GM12865 (cell line): ENCODE data around the gene MAD1L1.
"Not testable (repeated sequence)": the region's sequence is repeated elsewhere in the genome, so short reads cannot be mapped to it uniquely, and the experiment has no call there.

Experiments used
- DNase-seq: peaks from one replicate; pipeline ENCODE4 v3.0.0; 2010; ENCODE audit warnings: low read depth
- H3K4me3 ChIP-seq: 2 replicates; pipeline ENCODE4 v1.5.1; 2011; ENCODE audit warnings: mild to moderate bottlenecking, low read depth, low read length, control low read depth
- CTCF ChIP-seq: IDR thresholded peaks from 2 replicates; pipeline ENCODE4 v1.5.1; 2011; ENCODE audit warnings: low read length, control low read depth, low read depth, inconsistent platforms; ENCODE audit not compliant: insufficient read depth; ENCODE audit errors: missing control alignments

Gene MAD1L1

GRCh38 chr7:1883031-1883761 is 349.5 kb downstream of the MAD1L1 start:
- no peak overlapping the region for H3K4me3 ChIP-seq
- no peak for DNase-seq
- TF ChIP-seq CTCF = no peak

GRCh38 chr7:1882451-1882850 is 350.3 kb downstream of the MAD1L1 start:
- DNase-seq = no peak
- H3K4me3 ChIP-seq = no peak overlapping the region
- no peak for TF ChIP-seq CTCF

- no peak for DNase-seq
- H3K4me3 ChIP-seq = no peak overlapping the region
- no peak for TF ChIP-seq CTCF
These were observed 350.8 kb downstream of the MAD1L1 start for GRCh38 chr7:1881946-1882345.

- H3K4me3 ChIP-seq = not testable (repeated sequence)
These were observed 356.1 kb downstream of the MAD1L1 start for GRCh38 chr7:1876641-1877040.

GRCh38 chr7:1875392-1876199 is 357.1 kb downstream of the MAD1L1 start:
- not testable (repeated sequence) for H3K4me3 ChIP-seq, DNase-seq

More at GRCh38 chr7:1876641-1877040, 356.1 kb downstream of the MAD1L1 start:
- not testable (repeated sequence) for DNase-seq

GRCh38 chr7:1874590-1875391 is 358.0 kb downstream of the MAD1L1 start:
- H3K4me3 ChIP-seq, DNase-seq: not testable (repeated sequence)

- no peak for DNase-seq
- no peak for TF ChIP-seq CTCF
These were observed 358.7 kb downstream of the MAD1L1 start for GRCh38 chr7:1873857-1874589.

GRCh38 chr7:1873421-1873820 is 359.3 kb downstream of the MAD1L1 start:
- TF ChIP-seq CTCF = no peak
- DNase-seq = no peak
- no peak overlapping the region for H3K4me3 ChIP-seq

More at GRCh38 chr7:1873857-1874589, 358.7 kb downstream of the MAD1L1 start:
- no peak overlapping the region for H3K4me3 ChIP-seq
